Activated CD4-positive, alpha-beta memory T cell treated with anti-CD3 and anti-CD28 coated beads, Interleukin-2, amount 10 ng/mL, durations not matched to agents 7 days and 5 days (primary cell): Measurements from ENCODE around the gene STARD3. TPM values are rescaled to one million over a fixed set of nuclear protein-coding genes. Genes with fewer than 3 reads are reported as not detected.

Experiments used
- CTCF ChIA-PET: fragments of 350-600 bp; sonication (Branson Sonifier 250); formaldehyde crosslinking; loops from one replicate; lab custom pipeline; 2021; ENCODE audit warnings: antibody characterized with exemption, inconsistent platforms; lab: Charles Lee
- POLR2A ChIA-PET: fragments of 350-600 bp; sonication (Branson Sonifier 250); formaldehyde crosslinking; loops from one replicate; lab custom pipeline; 2021; ENCODE audit warnings: antibody characterized with exemption; lab: Charles Lee
- DNase-seq: peaks from one replicate; pipeline ENCODE4 v3.0.0-alpha.2; 2020
- H3K27ac Mint-ChIP-seq: one replicate; pipeline ENCODE4 v1.8.0; 2021; ENCODE audit warnings: mild to moderate bottlenecking, mixed read lengths
- H3K27me3 Mint-ChIP-seq: one replicate; pipeline ENCODE4 v1.8.0; 2021; ENCODE audit warnings: mixed read lengths
- H3K36me3 Mint-ChIP-seq: one replicate; pipeline ENCODE4 v1.8.0; 2021; ENCODE audit warnings: low read depth, mixed read lengths
- H3K4me1 Mint-ChIP-seq: one replicate; pipeline ENCODE4 v1.8.0; 2021; ENCODE audit warnings: mixed read lengths
- H3K4me3 Mint-ChIP-seq: one replicate; pipeline ENCODE4 v1.8.0; 2021; ENCODE audit warnings: mild to moderate bottlenecking, mixed read lengths
- H3K9me3 Mint-ChIP-seq: one replicate; pipeline ENCODE4 v1.8.0; 2021; ENCODE audit warnings: mixed read lengths
- total RNA-seq, 2 experiments: library from RNA; stranded (reverse); gene quantifications; one replicate each; pipeline ENCODE4 v1.2.3, GENCODE V29; 2021

The STARD3 gene
- total RNA-seq, 2 experiments from 2014 or later = 72.0 to 73.7 TPM

DNA sequence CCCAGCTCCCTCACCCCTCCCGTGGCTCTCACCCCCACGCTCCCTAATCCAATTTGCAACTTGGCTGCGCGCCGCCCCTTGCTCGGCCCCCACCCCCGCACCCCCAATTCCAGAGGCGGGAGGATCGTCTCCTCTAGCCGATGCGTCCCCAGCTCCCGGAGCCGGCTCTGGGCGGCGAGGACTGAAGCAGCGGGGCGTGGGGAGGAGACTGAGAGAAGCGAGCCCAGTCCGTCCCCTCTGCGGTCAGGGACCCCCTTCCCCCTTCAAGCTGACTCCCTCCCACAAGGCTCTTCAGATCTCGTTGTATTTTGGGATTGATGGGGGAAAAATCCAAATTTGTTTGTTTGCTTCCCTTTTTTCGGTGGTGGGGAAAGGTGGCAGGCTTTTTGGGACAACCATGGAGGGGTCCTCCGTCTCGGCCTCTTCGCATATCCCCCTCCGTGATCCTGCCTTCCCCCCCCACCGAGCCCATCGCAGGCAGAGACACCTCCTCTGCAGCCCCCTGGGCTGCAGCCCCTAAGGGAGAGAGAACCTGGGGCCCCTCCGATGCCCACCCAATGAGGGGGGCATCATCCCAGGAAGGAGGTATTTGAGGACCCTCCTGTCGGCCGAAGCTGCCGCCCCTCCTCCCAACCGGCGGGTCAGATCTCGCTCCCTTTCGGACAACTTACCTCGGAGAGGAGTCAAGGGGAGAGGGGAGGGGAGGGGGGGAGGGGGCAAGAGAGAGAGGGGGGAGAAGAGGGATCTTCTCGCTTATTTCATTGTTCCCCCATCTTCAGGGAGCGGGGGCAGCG is 29.7 kb upstream of the STARD3 start:
- no peaks in the 10 kb centered on the region for H3K36me3 Mint-ChIP-seq
- peaks cover 12% of the 10 kb centered on the region for H3K4me1 Mint-ChIP-seq
- DNase-seq = no peak
- POLR2A ChIA-PET = no interaction called here
- CTCF ChIA-PET = interaction anchor here (2.5 kb wide), 1 partner anchor 14 kb away, joined by 7 read pairs; no protein-coding TSS in a partner anchor
- no peaks in the 10 kb centered on the region for H3K9me3 Mint-ChIP-seq
- peaks cover 65% of the 10 kb centered on the region for H3K27me3 Mint-ChIP-seq
- H3K27ac Mint-ChIP-seq = no peak overlapping the region
- no peak overlapping the region for H3K4me3 Mint-ChIP-seq

DNA sequence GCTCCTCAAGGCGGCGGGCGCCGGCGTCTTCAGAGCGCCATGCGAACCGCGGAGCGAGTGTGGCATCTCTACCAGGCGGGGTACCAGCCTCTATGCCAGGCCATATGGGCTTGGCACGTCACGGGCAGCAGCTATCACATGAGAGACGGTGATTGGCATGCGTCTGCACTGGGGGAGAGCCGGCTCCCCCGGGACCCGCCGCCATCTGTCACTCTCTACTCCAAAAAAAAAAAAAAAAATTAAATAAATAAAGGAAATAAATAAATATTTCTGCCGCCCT is 29.2 kb upstream of the STARD3 start, which contains the start of gene NEUROD2:
NEUROD2 (minus strand) TSS at position 70 of the 280 bp plus-strand sequence. CDS start 1,321 bp downstream, outside the sequence.
- Mint-ChIP-seq H3K4me1 (peaks cover 12% of the 10 kb centered on the region), H3K27me3 (peaks cover 60% of the 10 kb centered on the region), H3K36me3 (no peaks in the 10 kb centered on the region), H3K27ac (no peak within 1 kb of the TSS), H3K4me3 (no peak within 1 kb of the TSS), H3K9me3 (no peaks in the 10 kb centered on the region)
- ChIA-PET CTCF (interaction anchor here (2.5 kb wide), 1 partner anchor 14 kb away, joined by 7 read pairs; no protein-coding TSS in a partner anchor), POLR2A (no interaction called here)
- DNase-seq = no peak

DNA sequence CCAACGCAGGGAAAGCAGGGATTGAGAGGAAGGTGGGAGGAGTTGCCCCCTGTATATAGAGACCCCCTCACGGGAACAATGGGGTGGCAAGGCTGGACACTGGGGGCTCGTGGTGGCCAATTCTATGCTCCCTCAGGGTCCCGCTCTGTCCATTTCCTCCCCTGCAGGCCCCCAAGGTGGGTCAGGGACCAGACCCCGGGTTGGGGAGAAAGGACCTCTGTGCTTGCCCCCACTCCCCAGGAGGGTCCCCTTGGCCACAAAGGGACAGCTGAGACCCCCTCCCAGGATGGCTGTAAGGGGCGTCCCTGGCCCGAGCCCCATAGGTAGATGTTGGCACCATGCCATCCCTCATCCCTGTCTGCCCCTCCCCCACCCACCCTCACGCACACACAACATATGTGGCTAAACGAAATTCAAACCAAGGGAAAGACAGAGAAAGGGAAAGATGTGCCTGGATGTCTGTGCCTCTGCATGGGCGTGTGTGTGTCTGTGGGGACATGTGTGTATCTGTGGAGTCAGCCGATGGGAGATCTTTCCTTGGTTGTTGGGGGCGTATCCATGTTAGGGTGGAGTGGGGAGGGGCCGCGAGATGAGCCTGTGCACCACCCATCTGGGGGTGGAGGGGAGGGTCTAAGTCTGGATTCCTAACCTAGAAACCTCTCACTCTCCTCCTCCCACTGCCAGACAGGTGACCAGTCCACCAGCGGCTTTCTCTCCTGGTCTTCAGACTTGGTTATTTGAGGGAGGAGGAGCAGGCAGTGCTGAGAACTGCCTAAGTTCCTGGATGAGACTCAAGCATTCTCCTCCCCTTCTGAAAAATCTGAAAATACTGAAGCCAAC is 28.6 kb upstream of the STARD3 start:
- H3K36me3 Mint-ChIP-seq = no peaks in the 10 kb centered on the region
- CTCF ChIA-PET = interaction anchor here (0.6 to 2.5 kb wide), 2 partner anchors 13 to 19 kb away, joined by 3 to 7 read pairs; no protein-coding TSS in a partner anchor
- POLR2A ChIA-PET = no interaction called here
- H3K27ac Mint-ChIP-seq = no peak overlapping the region
- no peaks in the 10 kb centered on the region for H3K9me3 Mint-ChIP-seq
- H3K4me1 Mint-ChIP-seq = peaks cover 12% of the 10 kb centered on the region
- no peak for DNase-seq
- H3K27me3 Mint-ChIP-seq = peaks cover 54% of the 10 kb centered on the region
- H3K4me3 Mint-ChIP-seq = no peak overlapping the region

DNA sequence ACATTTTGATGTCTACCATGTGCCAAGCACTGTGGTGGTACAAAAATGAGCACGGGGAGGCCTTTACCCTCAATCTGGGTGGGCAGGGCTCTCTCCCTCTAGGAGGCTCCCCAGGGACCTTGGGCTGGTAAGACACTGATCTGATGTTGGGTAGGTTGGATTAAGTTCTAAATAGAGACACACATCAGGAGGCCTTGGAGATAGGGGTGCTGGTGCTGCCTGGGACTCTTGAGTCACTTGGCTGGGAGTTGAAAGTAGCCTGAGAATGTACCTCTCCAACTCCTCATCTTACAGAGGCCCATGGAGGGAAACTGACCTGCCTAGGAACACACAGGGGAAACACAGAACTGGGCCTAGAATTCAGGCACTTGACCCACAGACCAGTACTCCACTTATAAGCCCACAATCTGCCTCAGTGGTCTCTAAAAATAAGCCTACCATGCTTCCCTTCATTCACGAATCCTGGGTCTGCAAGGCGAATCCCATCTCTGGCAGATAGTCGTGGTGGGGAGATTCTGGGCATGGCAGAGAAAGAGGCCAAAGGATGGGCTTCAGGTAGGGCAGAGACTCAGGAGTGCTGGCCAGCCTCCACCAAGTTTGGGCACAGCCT is 27.4 kb upstream of the STARD3 start:
- no peak for DNase-seq
- H3K4me3 Mint-ChIP-seq = no peak overlapping the region
- no peaks in the 10 kb centered on the region for H3K36me3 Mint-ChIP-seq
- no peak overlapping the region for H3K27ac Mint-ChIP-seq
- peaks cover 49% of the 10 kb centered on the region for H3K27me3 Mint-ChIP-seq
- no peaks in the 10 kb centered on the region for H3K9me3 Mint-ChIP-seq
- peaks cover 12% of the 10 kb centered on the region for H3K4me1 Mint-ChIP-seq
- POLR2A ChIA-PET = no interaction called here
- CTCF ChIA-PET = interaction anchor here (1.0 kb wide), 1 partner anchor 12 kb away, joined by 4 read pairs; no protein-coding TSS in a partner anchor

DNA sequence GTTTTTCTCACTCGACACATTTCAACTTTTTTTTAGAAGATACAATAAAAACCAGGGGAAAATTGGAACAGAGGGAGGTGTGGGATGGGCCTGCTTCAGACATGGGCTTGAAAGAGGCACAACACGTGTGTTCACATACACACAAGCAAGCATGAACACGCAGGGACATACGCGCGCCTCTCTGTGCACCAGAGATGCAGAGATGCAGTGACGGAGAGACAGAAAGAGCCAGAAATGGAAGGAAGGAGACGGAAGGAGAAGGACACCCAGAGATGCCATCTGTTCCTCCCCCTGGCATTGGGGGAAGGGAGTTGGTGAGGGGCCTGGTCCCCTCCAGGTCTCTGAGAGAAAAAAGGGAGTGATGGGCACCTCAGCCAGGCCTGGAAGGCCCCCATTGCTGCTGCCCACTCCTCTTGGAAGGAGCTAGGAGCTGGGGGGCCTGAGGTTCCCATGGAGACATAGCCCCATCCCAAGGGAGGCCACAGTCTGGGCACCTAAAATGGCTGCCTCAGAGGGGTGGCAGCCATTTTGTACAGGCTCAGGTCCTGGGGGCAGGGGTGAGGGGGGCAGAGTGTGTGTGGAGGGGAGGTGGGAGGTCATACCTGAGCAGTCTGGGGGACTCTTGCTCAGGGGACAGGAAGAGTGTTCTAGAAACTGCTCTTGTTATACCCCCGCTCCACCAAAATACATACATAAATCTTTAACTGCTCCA is 25.4 kb upstream of the STARD3 start:
- Mint-ChIP-seq H3K4me1 (peaks cover 3% of the 10 kb centered on the region), H3K9me3 (no peaks in the 10 kb centered on the region), H3K36me3 (no peaks in the 10 kb centered on the region), H3K27me3 (peaks cover 49% of the 10 kb centered on the region), H3K27ac (no peak overlapping the region), H3K4me3 (no peak overlapping the region)
- CTCF ChIA-PET = interaction anchor here (0.7 kb wide), 1 partner anchor 10 kb away, joined by 3 read pairs; no protein-coding TSS in a partner anchor
- DNase-seq = no peak
- POLR2A ChIA-PET = no interaction called here

DNA sequence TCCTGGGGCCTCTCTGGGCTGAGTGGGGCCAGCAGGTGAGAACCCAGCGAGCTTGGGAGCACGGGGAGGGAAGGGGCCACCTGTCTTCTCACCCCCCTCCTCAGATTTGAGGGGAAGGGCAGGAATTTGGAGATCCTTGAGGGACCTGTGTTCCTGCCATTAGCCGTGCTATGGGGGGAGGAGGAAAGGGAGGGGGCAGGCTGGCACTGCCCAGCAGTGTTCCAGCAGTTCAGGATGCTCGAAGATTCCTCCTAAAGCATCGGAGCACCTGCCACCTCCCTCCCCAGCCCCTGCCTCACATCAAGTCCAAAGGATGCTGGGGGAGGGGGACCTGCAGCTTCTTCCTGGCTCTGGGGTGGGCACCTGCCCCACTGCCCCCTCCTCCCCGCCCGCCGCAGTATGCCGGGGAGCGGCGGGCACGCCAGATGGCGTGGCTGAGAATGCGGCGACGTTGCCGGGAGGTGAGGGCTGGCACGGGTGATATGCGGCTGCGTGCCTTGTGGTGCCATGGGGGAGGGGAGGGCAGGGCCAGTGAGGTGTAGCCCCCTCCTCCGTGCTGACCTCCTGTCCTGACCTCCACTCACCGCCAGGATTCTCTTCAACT is 24.6 kb upstream of the STARD3 start:
- Mint-ChIP-seq H3K27me3 (peaks cover 52% of the 10 kb centered on the region), H3K4me1 (peaks cover 2% of the 10 kb centered on the region), H3K27ac (no peak overlapping the region), H3K36me3 (no peaks in the 10 kb centered on the region), H3K9me3 (no peaks in the 10 kb centered on the region), H3K4me3 (no peak overlapping the region)
- POLR2A ChIA-PET = no interaction called here
- CTCF ChIA-PET = interaction anchor here (0.7 to 2.5 kb wide), 3 partner anchors 9 to 11 kb away, joined by 3 to 9 read pairs (median 4); no protein-coding TSS in a partner anchor
- DNase-seq = no peak

DNA sequence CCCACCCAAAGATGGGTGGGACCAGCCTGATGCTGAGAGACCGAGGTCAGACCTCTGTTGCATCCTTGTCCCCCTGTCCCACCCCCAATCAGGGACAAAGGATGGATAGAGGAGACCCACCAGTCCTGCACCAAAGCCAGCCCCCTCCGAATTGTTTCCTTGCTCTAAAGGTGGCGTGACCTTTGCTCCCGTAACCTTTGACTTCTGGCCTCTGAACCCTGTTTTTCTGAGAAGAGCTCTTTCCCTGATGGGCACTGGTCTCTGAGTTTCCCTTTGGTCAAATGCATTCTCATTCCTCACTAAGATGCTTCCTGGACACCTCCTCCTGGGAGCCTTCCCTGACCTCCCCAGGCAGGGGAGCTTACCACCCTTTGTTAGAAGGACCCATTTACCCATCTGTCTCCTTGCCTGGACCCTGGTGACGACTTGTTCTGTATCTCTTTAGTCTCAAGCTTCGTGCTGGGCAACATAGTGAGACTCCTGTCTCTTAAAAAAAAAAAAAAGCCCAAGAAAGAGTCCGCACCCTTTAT is 23.9 kb upstream of the STARD3 start:
- H3K36me3 Mint-ChIP-seq = no peaks in the 10 kb centered on the region
- H3K4me3 Mint-ChIP-seq = no peak overlapping the region
- H3K9me3 Mint-ChIP-seq = no peaks in the 10 kb centered on the region
- ChIA-PET CTCF (interaction anchor here (1.2 to 2.5 kb wide), 2 partner anchors 9 to 11 kb away, joined by 4 to 9 read pairs; no protein-coding TSS in a partner anchor), POLR2A (no interaction called here)
- H3K27me3 Mint-ChIP-seq = peaks cover 54% of the 10 kb centered on the region
- no peak for DNase-seq
- H3K27ac Mint-ChIP-seq = no peak overlapping the region
- peaks cover 2% of the 10 kb centered on the region for H3K4me1 Mint-ChIP-seq

DNA sequence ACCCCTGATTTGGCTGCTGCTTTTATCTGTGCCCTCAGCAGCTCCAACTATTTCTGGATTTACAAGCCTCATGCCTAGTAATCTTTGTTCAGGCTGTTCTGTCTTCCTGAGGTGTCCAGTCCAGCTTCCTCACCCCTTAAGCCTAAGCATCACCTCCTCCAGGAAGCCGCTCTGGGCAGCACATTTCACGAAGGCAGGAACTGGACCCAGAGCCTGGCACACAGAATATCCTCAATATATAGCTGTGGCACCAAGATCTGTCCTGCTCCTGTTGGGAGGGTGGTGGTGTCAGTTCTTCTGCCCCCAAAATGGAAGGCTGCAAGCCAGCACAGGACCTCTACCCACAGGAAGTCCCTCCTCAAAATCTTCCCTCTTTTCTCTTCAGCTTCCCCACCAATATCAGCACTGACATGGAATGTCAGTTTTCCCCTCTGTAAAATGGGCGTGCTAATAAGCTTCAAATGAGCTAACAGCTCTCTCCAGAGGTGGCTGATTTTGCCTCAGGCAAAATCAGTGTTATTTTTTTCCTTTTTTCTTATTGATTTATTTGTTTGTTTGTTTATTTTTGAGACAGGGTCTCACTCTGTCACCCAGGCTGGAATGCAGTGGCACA is 22.3 kb upstream of the STARD3 start:
- H3K36me3 Mint-ChIP-seq = no peaks in the 10 kb centered on the region
- ChIA-PET CTCF (interaction anchor here (0.7 to 2.5 kb wide), 2 partner anchors 9 to 67 kb away, joined by 3 to 9 read pairs; no protein-coding TSS in a partner anchor), POLR2A (interaction anchor here (0.7 kb wide), 1 partner anchor 9 kb away, joined by 3 read pairs; no protein-coding TSS in a partner anchor)
- H3K4me3 Mint-ChIP-seq = no peak overlapping the region
- H3K27me3 Mint-ChIP-seq = peaks cover 49% of the 10 kb centered on the region
- no peaks in the 10 kb centered on the region for H3K9me3 Mint-ChIP-seq
- H3K4me1 Mint-ChIP-seq = peaks cover 4% of the 10 kb centered on the region
- DNase-seq = no peak
- no peak overlapping the region for H3K27ac Mint-ChIP-seq

DNA sequence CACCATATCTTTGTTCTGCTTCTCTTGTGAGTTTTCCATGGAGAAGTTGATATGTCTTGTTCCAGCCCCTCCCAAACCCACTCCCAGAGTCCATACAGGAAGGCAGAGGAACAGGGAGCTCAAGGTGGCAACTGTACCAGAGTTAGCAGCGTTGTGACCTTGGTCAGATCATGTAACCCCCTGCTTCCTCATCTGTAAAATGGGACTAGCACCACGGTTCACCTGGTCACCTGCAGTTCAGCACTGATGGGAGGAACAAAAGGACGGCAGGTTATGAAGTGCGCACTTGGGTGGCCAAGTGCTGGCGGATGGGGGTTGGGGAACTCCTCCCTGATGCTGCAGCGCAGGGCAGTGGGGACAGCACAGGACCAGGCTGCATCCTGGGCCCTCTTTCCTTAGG is 21.5 kb upstream of the STARD3 start:
- no peak overlapping the region for H3K27ac Mint-ChIP-seq
- no peaks in the 10 kb centered on the region for H3K9me3 Mint-ChIP-seq
- no peaks in the 10 kb centered on the region for H3K36me3 Mint-ChIP-seq
- H3K4me3 Mint-ChIP-seq = no peak overlapping the region
- no peak for DNase-seq
- peaks cover 4% of the 10 kb centered on the region for H3K4me1 Mint-ChIP-seq
- ChIA-PET CTCF (interaction anchor here (0.7 kb wide), 1 partner anchor 68 kb away, joined by 3 read pairs; no protein-coding TSS in a partner anchor), POLR2A (interaction anchor here (0.7 kb wide), 1 partner anchor 10 kb away, joined by 3 read pairs; no protein-coding TSS in a partner anchor)
- H3K27me3 Mint-ChIP-seq = peaks cover 50% of the 10 kb centered on the region

DNA sequence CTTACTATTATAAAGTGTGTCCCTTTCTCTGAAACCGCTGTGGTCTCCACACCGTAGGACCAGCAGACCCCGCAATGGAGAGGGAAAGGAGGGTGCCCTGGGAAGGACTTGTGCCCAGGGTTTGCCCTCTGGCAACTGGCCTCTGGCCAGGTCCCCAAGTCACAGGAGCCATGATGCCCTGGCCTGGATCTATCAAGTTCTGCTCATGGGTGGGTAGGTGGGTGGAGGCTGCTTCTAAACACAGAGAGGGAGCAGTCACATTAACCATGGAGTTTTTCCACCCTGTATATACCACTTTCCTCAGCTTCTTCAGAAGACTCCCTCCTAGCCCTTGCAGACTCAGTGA is 19.9 kb upstream of the STARD3 start:
- H3K36me3 Mint-ChIP-seq = no peaks in the 10 kb centered on the region
- peak overlapping the region; percentile 7 for H3K4me3 Mint-ChIP-seq
- CTCF ChIA-PET = interaction anchor here (1.0 to 9.7 kb wide), 2 partner anchors 18 to 136 kb away, joined by 3 to 151 read pairs; partner anchors contain the start of gene STARD3
- POLR2A ChIA-PET = no interaction called here
- H3K27ac Mint-ChIP-seq = no peak overlapping the region
- H3K9me3 Mint-ChIP-seq = no peaks in the 10 kb centered on the region
- DNase-seq = no peak
- peaks cover 8% of the 10 kb centered on the region for H3K4me1 Mint-ChIP-seq
- peaks cover 43% of the 10 kb centered on the region for H3K27me3 Mint-ChIP-seq
